NCI-H128 (cell line): ENCODE data around the gene UGT1A9.

Source experiments
- DNase-seq: peaks from one replicate; lab custom pipeline; 2025; ENCODE audit not compliant: unreplicated experiment; lab: John Stamatoyannopoulos, UW

UGT1A9 gene

DNA sequence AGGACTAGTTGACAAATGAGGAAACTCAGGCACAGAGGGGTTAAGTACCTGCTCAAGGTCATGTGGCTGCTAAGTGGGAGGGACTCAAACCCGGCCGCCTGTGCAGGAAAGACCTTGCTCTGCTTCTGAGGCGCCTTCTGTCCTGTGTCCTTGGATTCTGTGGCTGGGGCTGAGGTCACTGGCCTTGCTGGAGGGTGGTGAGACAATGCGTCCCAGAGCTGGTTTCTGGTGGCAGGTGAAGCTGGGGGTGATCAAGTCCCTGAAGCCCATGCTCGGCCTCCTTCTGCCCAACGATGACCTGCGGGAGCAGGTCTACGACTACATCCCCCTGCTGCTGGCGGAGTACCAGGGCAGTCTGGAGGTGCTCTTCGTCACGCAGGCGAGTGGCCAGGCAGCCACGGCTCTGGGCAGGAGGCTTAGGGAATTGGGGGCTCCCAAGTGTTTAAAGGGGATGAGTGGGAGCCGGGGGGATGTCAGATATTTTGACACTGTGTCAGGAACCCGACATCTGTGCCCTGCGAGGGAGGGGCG lies 122.5 kb downstream of the UGT1A9 start:
- no peak for DNase-seq

DNA sequence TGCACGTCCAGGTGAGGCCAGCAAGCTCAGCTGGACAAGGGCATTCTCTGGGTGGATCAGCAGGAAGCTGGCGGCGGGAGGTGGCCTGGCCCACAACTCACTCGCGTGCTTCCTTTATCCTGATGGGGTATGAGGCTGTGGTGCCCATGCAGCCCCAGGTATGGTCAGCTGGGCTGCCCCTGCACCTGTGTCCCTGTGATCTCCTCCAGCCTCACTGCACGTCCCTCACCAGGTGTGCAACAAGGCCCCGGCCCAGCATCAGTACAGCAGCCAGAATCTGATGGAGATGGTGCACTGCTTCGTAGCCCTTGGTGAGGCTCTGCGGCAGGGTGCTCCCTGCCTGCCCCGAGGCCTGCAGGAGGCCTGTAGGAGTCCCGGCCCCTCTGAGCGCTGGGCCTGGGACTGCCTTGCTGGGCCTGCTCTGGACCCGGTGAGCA lies 124.1 kb downstream of the UGT1A9 start:
- no peak for DNase-seq

DNA sequence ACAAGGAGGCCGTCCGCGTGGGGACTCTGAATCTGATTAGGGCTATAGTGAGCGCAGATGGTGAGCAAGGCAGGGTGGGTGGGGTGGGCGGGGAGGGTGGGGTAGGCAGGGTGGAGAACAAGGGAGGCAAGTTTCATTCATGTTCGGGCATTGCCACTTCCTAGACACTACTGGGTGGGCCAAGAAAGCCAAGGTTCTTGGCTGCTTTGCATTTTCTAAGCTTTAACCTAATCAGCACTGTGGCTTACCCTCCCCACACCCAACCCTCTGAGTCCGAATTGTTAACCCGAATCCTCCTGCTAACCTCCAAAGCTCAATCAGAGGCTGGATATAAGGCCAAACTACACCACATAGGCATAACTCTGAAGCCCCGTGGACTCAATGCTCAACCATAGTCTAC lies 124.6 kb downstream of the UGT1A9 start:
- no peak for DNase-seq

DNA sequence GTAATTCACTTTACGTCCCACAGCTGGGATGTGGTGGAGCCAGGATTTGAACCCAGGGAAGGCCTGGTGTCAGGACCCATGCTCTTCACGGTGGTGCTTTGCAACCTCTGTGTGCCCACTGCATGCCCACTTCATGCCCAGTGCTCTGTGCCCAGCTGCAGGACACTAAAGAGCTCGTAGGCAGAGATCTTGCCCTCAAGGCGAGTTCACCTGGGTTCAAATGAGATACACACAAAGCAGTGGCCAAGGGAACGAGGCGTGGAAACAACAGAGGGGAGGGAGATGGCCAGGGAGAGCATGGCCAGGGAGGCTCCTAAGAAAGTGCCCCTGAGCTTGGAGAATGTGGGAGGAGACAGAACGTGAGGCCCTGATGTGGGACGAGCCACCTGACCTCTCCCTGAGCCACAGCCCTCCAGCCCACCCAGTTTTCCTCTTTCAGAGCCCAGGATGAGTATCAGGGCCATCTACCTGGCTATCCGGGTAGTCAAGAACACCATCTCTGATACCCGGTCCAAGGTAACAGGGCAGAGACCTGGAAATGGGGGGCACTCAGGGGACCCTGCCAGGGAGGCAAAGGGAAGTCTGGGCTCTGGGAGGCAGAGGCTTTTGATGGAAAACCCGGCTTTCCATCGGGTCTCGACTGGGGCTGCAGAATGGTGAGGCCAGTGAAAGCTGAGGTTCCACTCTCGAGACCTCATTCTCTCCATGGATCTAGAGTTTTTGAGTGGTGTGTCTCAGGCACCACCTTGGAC lies 126.8 kb downstream of the UGT1A9 start:
- DNase-seq, result no peak

GRCh38 chr2:233799087-233799665 lies 127.5 kb downstream of the UGT1A9 start:
- DNase-seq, result no peak

- DNase-seq, result no peak
Observed at GRCh38 chr2:233799716-233800115, 128.0 kb downstream of the UGT1A9 start.

DNA sequence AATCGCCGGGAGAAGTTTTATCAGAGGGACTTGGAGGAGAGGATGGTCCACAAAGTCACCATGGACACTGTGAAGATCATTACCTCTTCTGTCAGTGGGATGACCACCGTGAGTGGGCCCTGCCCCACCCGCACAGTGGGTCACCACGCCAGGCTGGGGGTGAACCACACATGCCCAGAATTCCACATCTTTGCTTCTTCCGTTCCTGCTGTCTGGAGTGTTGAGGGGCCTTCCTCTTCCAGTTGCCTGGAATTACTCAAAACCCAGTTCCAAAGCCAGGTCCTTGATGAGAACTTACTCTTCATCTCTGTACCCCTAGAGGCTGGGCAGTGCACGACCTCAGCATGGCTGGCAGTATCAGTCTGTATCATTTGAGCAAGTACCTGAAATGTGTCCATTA lies 128.5 kb downstream of the UGT1A9 start:
- DNase-seq, result no peak

DNA sequence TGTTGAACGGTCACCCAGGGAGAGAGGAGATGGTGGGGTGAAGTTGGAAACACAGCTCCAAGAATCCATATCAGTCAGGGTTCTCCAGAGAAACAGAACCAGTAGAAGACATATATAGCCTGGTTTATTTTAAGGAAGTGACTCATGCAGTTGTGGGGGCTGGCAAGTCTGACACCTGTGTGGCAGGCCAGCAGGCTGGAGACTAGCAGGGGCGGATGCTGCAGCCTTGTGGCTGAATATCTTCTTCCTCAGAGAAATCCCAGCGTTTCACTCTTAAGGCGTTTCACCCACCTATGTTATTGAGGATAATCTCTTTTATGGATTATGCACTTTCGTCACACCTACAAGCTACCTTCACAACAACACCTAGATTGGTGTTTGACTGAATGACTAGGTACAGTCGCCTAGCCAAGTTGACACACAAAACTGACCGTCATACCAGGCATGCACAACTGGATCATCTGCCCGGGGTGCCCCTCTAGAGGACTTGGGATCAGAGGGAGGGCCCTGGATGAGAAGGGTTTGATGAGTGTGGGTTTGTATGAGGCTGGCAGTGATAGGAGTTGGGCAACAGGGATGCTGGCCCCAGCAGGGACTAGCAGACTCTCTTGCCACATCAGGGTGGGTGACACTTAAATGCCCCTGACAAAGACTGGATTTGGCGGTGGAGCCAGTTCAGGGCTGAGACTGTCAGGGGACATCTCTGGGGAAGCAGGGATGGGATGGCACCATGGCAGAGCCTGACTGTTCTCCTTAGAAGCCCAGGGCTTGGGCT lies 129.8 kb downstream of the UGT1A9 start:
- DNase-seq, result no peak

DNA sequence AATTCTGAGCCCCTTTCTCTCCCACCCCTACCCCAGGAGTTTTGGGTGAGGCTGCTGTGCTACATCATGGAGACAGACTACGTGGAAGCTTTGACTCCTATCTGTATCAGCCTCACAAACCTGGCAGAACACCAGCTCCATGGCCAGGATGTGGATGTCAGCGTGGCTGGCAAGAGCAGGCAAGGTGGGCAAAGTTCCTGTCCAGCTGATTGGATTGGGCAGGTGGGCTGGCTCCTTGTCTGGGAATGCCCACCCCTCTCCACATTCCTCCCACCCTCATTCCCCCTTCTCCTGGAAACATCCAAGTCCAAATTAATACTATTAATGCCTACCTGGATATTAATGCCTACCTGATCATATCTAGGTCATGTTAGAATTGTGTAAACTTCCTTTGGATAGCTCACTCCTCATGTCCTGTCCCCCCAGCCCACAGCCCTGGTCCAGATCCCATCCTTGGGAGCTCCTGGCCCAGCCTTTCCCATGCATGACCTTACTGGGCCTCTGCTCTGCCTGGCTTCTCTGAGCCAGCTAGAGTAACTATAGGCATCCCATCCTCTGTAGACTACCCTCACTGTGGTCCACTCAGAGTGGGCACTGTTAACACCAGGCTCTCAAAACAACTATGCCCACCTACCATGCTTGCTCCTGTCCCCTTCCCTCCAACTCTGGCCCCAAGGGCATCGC lies 130.6 kb downstream of the UGT1A9 start:
- DNase-seq, result no peak

GRCh38 chr2:233803292-233803911 lies 131.7 kb downstream of the UGT1A9 start:
- DNase-seq, result no peak

- no peak for DNase-seq
Observed at GRCh38 chr2:233803994-233804393, 132.3 kb downstream of the UGT1A9 start.

GRCh38 chr2:233807215-233807865 lies 135.6 kb downstream of the UGT1A9 start:
- no peak for DNase-seq

GRCh38 chr2:233807966-233808935 lies 136.6 kb downstream of the UGT1A9 start:
- no peak for DNase-seq

DNA sequence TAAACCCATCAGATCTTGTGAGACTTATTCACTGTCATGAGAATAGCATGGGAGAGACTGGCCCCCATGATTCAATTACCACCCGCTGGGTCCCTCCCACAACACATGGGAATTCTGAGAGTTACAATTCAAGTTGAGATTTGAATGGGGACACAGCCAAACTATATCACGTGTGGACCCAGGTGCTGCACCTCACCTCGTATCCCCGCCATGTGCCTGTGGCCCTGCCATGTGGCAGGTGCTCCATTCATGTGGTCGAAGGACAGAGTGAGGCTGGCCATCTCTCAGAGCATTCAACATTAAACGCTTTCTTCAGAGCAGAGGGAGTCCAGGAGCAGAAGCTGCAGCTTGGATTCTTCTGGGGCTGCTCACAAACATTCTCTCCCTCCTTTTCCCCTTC lies 138.7 kb downstream of the UGT1A9 start:
- no peak for DNase-seq

- DNase-seq, result no peak
Observed at GRCh38 chr2:233811087-233811486, 139.4 kb downstream of the UGT1A9 start.

GRCh38 chr2:233811732-233812131 lies 140.0 kb downstream of the UGT1A9 start:
- no peak for DNase-seq

GRCh38 chr2:233813236-233814055 lies 141.7 kb downstream of the UGT1A9 start:
- DNase-seq, result no peak
